Hematopoietic multipotent progenitor cell (in vitro differentiated cells): ENCODE measurements around the gene BRIP1. TPM values are rescaled to one million over a fixed set of nuclear protein-coding genes. Genes with fewer than 3 reads are reported as not detected.
"Not testable (repeated sequence)": the region's sequence is repeated elsewhere in the genome, so short reads cannot be mapped to it uniquely, and the experiment has no call there.

Experiments
- DNase-seq, 3 donors: peaks; one replicate each; pipeline ENCODE4 v3.0.0-alpha.2; 2011 to 2015; ENCODE audit warnings: low read depth in 2 of 3, low spot score in 2 of 3
- total RNA-seq: library from RNA; depleted of rRNA; stranded (reverse); fragments of >200 nt; gene quantifications from one replicate; pipeline ENCODE4 v1.2.3, GENCODE V29; 2012

BRIP1 gene
- total RNA-seq: 4.0 TPM

- peak; percentile 64 to 97 (median 93) for DNase-seq
Observed at GRCh38 chr17:61862975-61863800, at the start of gene BRIP1. TSS of gene BRIP1 (minus strand) at chr17:61863528. CDS start at chr17:61861539, 1,989 bp downstream.

- DNase-seq: no peak
Observed at GRCh38 chr17:61908292-61909037, 45.1 kb upstream of the BRIP1 start.

GRCh38 chr17:61907361-61907760 is 44.0 kb upstream of the BRIP1 start:
- DNase-seq: no peak

GRCh38 chr17:61904094-61904710 is 40.9 kb upstream of the BRIP1 start:
- no peak for DNase-seq

GRCh38 chr17:61903251-61903650 is 39.9 kb upstream of the BRIP1 start:
- no peak for DNase-seq

GRCh38 chr17:61897548-61898180 is 34.3 kb upstream of the BRIP1 start:
- no peak for DNase-seq

GRCh38 chr17:61895391-61895790 is 32.1 kb upstream of the BRIP1 start:
- DNase-seq: no peak

- DNase-seq: not testable (repeated sequence)
Observed at GRCh38 chr17:61894310-61894709, 31.0 kb upstream of the BRIP1 start.

GRCh38 chr17:61887733-61888132 is 24.4 kb upstream of the BRIP1 start:
- not testable (repeated sequence) for DNase-seq

- not testable (repeated sequence) for DNase-seq
Observed at GRCh38 chr17:61885865-61886264, 22.5 kb upstream of the BRIP1 start.

GRCh38 chr17:61884864-61885263 is 21.5 kb upstream of the BRIP1 start:
- no peak for DNase-seq

- no peak for DNase-seq
Observed at GRCh38 chr17:61880589-61881102, 17.3 kb upstream of the BRIP1 start.

GRCh38 chr17:61878984-61879612 is 15.8 kb upstream of the BRIP1 start:
- DNase-seq: no peak

- no peak for DNase-seq
Observed at GRCh38 chr17:61878520-61878919, 15.2 kb upstream of the BRIP1 start.

GRCh38 chr17:61877837-61878236 is 14.5 kb upstream of the BRIP1 start:
- DNase-seq: no peak

GRCh38 chr17:61875804-61876203 is 12.5 kb upstream of the BRIP1 start:
- DNase-seq: no peak

GRCh38 chr17:61875285-61875684 is 12.0 kb upstream of the BRIP1 start:
- DNase-seq: no peak

- no peak for DNase-seq
Observed at GRCh38 chr17:61874075-61874474, 10.7 kb upstream of the BRIP1 start.

- no peak for DNase-seq
Observed at GRCh38 chr17:61872099-61872498, 8.8 kb upstream of the BRIP1 start.

GRCh38 chr17:61869138-61869537 is 5.8 kb upstream of the BRIP1 start:
- no peak for DNase-seq
